ENCODE measurements around the gene FDXR. TPM values are rescaled to one million over a fixed set of nuclear protein-coding genes. Genes with fewer than 3 reads are reported as not detected.

Gene FDXR
- total RNA-seq, 2 donors from 2014 or later: 14.3 to 25.7 TPM

GRCh38 chr17:74853669-74854068, 19.1 kb downstream of the FDXR start:
- Histone ChIP-seq H3K36me3 (replicated peaks in 1 of 2; ENCODE audit: insufficient read depth in 1 of 2, low read depth in 2 of 2) (no peaks in the 10 kb centered on the region), H3K27ac (no peak overlapping the region), H3K4me1 (peaks cover 10% of the 10 kb centered on the region), H3K9me3 (no peaks in the 10 kb centered on the region), H3K4me3 (no peak overlapping the region), H3K27me3 (peaks cover 0 to 28% of the 10 kb centered on the region in 2 donors)
- ATAC-seq (no peak), DNase-seq (no peak)
- TF ChIP-seq CTCF (IDR thresholded peaks at IDR 0.05) (no peak), POLR2A (IDR thresholded peaks at IDR 0.05) (no peak)
- intact Hi-C loops (cut with DNase I): no loop called here
- 68 to 71% methylated on average over 8 of the region's 8 CpGs for WGBS, 2 donors

DNA sequence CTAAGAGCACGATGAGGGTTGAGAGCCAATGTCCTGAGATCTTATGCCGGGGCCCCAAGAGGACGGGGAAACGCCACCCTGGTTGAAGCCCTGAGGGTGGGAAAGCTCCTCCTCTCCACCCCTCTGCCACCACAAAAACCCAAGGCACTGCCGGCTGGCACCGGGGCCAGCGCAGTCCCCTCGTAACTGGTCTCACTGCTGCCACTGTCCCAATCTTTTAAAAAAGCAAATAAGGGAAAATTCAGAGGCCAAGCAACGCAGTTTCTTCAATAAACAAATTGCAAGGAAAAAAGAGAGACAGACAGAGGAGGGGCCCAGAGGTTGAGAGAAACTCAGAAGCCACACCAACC, 19.8 kb downstream of the FDXR start:
- Histone ChIP-seq H3K4me3 (no peak overlapping the region), H3K9me3 (no peaks in the 10 kb centered on the region), H3K27me3 (peaks cover 0 to 26% of the 10 kb centered on the region in 2 donors), H3K4me1 (peaks cover 10% of the 10 kb centered on the region), H3K36me3 (replicated peaks in 1 of 2; ENCODE audit: insufficient read depth in 1 of 2, low read depth in 2 of 2) (no peaks in the 10 kb centered on the region), H3K27ac (no peak overlapping the region)
- TF ChIP-seq CTCF (IDR thresholded peaks at IDR 0.05): no peak
- TF ChIP-seq POLR2A (IDR thresholded peaks at IDR 0.05): no peak
- DNase-seq: no peak
- 21 to 32% methylated on average over 5 to 9 of the region's 9 CpGs for WGBS, 2 donors
- ATAC-seq: no peak
- intact Hi-C loops (cut with DNase I): no loop called here

DNA sequence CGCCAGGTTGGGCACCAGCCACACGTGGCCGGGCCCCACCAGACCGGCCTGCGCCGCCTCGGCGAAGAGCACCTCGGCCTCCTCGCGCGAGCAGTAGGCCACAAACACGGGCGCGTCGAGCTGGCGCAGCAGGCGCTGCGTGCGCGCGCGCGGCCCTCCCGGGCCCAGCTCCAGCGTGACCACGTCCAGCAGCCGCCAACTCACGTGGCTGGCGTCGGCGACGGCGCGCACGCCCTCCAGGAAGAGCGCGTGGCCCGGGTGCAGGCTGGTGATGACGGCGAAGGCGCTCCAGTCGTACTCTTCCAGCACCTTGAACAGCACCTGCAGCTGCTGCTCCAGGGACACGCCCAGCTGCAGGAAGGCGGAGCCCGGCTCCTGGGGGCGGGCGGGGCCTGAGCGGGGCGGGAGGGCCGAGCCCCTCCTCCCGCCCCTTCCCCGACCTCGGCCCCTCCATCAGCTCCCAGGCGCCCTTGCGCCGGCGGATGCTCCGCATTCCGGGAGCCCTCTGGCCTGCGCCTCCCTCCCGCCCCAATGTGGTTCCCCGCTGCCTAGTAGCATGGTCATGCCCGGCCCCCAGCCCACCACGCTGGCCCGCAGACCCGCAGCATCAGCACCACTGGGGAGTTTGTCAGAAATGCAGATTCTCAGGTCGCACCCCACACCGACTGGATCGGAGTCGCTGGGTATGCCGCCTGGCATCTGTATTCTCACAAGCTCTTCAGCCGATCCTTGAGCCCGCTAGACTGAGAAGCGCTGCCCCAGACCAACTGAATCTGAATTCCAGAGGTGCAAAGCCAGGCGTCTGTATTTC, 20.4 kb downstream of the FDXR start:
- H3K9me3 ChIP-seq: no peaks in the 10 kb centered on the region
- peaks cover 0 to 26% of the 10 kb centered on the region in 2 donors for H3K27me3 ChIP-seq
- no peak overlapping the region for H3K4me3 ChIP-seq
- H3K36me3 ChIP-seq (replicated peaks in 1 of 2; ENCODE audit: insufficient read depth in 1 of 2, low read depth in 2 of 2): no peaks in the 10 kb centered on the region
- peaks cover 10% of the 10 kb centered on the region for H3K4me1 ChIP-seq
- TF ChIP-seq CTCF (IDR thresholded peaks at IDR 0.05) (no peak), POLR2A (IDR thresholded peaks at IDR 0.05) (no peak)
- DNase-seq (peak in 3 of 4 donors; percentile 22 to 40 (median 40)), ATAC-seq (peak; percentile 58)
- intact Hi-C loops (cut with DNase I): no loop called here
- H3K27ac ChIP-seq: no peak overlapping the region
- 1 to 12% methylated on average over 21 to 62 of the region's 76 CpGs for WGBS, 2 donors

DNA sequence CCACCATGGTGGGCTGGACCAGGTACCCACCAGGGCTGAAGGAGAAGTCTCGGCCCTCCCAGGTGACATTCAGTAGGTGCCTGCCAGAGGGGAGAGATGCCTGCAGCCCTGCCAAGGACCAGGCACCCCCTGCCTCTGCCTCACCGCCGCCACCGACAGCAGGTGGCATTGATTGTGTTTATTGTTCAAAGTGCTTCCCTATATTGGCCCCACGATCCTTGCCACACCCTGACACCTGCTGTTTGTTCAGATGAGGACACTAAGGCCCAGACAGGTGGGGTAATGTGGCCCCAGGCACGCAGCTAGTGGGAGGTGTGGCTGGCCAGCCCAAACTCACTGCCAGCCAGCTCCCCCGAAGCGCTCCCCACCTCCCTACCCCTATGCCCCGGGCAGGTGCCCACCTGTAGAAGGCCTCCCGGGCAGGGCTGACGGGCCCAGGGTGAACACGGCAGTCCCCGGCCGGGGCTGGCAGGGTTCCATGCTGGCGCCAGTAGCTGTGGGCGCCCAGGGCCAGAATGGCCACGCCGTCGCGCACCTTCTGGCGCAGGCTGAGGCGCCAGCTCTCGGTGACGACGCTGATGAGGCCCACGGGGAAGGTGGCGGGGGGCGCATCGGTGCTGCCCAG, 21.1 kb downstream of the FDXR start:
- peaks cover 0 to 26% of the 10 kb centered on the region in 2 donors for H3K27me3 ChIP-seq

More for the DNA sequence above, 21.1 kb downstream of the FDXR start:
- WGBS, 2 donors: 20 to 45% methylated on average over 2 to 17 of the region's 29 CpGs
- DNase-seq: no peak
- H3K36me3 ChIP-seq (replicated peaks in 1 of 2; ENCODE audit: insufficient read depth in 1 of 2, low read depth in 2 of 2): no peaks in the 10 kb centered on the region
- no peak overlapping the region for H3K27ac ChIP-seq
- H3K9me3 ChIP-seq: no peaks in the 10 kb centered on the region
- no peak for ATAC-seq
- TF ChIP-seq CTCF (IDR thresholded peaks at IDR 0.05) (no peak), POLR2A (IDR thresholded peaks at IDR 0.05) (no peak)
- H3K4me1 ChIP-seq: peaks cover 10% of the 10 kb centered on the region
- H3K4me3 ChIP-seq: no peak overlapping the region
- intact Hi-C loops (cut with DNase I): no loop called here
